WERI-Rb-1 (cell line): Measurements from ENCODE around the gene MIR17HG.
A peak's percentile ranks its signal among the peaks of the same experiment; 100 is the strongest.

Source experiments
- DNase-seq: peaks from one replicate; pipeline ENCODE4 v3.0.0-alpha.2; 2020
- H3K27ac ChIP-seq: fragments of 250-450 bp; sonication (Bioruptor Pico); 2 replicates; pipeline ENCODE4 v1.5.1; 2020; ENCODE audit warnings: mild to moderate bottlenecking, moderate library complexity
- H3K27me3 ChIP-seq: fragments of 250-450 bp; sonication (Bioruptor Pico); 2 replicates; pipeline ENCODE4 v1.5.1; 2021; ENCODE audit warnings: mild to moderate bottlenecking, low read depth, moderate library complexity; ENCODE audit not compliant: insufficient read depth, severe bottlenecking
- H3K36me3 ChIP-seq: fragments of 250-450 bp; sonication (Bioruptor Pico); 2 replicates; pipeline ENCODE4 v1.5.1; 2020; ENCODE audit warnings: mild to moderate bottlenecking, moderate library complexity
- H3K4me3 ChIP-seq: 2 replicates; pipeline ENCODE4 v1.5.1; 2011; ENCODE audit warnings: low read depth, mild to moderate bottlenecking, control low read depth, low read length
- H3K9me3 ChIP-seq: fragments of 250-450 bp; sonication (Bioruptor Pico); 2 replicates; pipeline ENCODE4 v1.5.1; 2021; ENCODE audit warnings: mild to moderate bottlenecking, moderate library complexity; ENCODE audit not compliant: severe bottlenecking
- TF ChIP-seq, protein P1 (sequence below): IDR thresholded peaks from 2 replicates; pipeline ENCODE4 v1.5.1; 2011; ENCODE audit warnings: low read depth, mild to moderate bottlenecking, control low read depth, inconsistent platforms, low read length

The MIR17HG gene

DNA sequence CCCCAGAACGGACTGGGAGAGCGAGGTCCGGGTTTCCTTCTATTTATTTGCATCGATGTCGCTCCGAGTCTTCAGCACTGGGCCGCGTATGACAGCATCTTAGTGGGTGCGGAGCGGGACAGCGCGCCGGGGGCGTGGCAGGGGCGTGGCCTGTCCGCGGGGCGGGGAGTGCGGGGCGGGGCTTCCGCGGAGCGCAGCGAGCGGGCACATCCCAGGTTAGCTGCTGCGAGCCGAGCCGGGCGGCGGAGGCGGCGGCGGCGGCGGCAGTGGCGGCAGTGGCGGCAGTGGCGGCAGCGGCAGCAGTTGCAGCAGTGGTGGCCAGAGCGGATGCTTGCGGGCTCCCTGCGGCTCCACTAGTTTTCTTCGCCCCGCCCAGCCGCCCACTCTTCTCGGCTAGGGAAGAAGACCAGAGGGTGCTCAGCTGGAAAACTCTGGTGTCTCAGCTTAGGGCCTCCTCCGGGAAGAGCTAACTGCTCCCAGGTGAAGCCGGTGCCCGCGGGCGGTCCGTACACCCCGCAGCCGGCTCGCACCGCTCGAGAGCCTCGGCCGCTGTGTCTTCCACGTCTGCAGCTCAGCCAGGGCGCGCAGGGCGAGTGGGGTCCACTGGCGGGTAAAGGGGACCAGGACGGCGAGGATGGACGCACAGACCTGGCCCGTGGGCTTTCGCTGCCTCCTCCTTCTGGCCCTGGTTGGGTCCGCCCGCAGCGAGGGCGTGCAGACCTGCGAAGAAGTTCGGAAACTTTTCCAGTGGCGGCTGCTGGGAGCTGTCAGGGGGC, 51.1 kb downstream of the MIR17HG start, which contains the start of gene GPC5:
Gene GPC5, plus strand, starts transcription at position 209 of the 776 bp plus-strand sequence.
- peak within 1 kb of the TSS; percentile 46 for H3K4me3 ChIP-seq
- DNase-seq, result peak; percentile 92
- H3K36me3 ChIP-seq, result no peaks in the 10 kb centered on the region
- no peaks in the 10 kb centered on the region for H3K9me3 ChIP-seq
- no peak within 1 kb of the TSS for H3K27ac ChIP-seq
- H3K27me3 ChIP-seq, result no peaks in the 10 kb centered on the region
- TF ChIP-seq, protein P1, sequence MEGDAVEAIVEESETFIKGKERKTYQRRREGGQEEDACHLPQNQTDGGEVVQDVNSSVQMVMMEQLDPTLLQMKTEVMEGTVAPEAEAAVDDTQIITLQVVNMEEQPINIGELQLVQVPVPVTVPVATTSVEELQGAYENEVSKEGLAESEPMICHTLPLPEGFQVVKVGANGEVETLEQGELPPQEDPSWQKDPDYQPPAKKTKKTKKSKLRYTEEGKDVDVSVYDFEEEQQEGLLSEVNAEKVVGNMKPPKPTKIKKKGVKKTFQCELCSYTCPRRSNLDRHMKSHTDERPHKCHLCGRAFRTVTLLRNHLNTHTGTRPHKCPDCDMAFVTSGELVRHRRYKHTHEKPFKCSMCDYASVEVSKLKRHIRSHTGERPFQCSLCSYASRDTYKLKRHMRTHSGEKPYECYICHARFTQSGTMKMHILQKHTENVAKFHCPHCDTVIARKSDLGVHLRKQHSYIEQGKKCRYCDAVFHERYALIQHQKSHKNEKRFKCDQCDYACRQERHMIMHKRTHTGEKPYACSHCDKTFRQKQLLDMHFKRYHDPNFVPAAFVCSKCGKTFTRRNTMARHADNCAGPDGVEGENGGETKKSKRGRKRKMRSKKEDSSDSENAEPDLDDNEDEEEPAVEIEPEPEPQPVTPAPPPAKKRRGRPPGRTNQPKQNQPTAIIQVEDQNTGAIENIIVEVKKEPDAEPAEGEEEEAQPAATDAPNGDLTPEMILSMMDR, result no peak

DNA sequence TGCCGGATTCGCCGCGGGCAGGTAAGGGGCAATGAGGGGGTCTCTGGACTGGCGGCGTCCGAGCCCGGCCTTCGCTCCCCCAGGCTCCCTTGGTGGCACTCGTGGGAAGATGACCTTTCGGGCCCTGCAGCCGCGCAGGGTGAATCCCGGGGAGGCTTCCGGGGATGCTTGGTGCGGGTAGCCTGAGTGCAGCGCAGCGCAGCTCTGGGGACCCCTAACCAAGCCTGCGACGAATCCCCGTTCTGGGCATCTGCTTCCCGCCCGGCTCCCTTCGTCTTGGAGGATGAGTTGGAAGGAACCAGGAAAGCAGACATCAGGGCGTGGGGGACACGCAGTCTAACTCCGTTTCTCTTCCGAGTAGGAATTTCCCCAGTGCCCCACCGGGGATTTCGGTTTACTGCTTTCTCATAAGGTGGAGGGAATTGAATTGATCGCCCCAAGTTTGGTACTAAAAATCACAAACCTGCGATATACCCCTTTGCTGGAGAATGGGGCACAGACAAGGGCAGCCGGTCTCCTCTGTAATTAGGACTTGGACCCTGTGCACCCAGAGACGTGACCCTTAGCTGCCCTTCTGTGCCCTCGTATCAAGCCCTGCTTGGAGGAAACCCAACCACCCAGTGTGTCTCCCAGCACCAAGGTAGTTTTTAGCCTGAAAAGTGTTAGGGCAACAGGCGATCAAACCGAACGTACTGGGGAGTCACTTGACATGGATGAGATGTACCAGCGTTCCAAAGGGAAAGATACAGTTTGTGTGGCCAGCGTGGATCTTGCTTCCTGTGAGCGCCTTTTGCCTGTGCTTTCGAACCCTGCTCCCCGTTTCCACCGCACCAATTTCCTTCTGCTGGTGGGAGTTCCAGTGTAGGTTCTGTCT, 51.9 kb downstream of the MIR17HG start:
- H3K27ac ChIP-seq, result no peak overlapping the region
- peak overlapping the region; percentile 46; the same call in 1 of the 2 replicates for H3K4me3 ChIP-seq
- H3K36me3 ChIP-seq, result no peaks in the 10 kb centered on the region
- no peak for DNase-seq
- H3K9me3 ChIP-seq, result no peaks in the 10 kb centered on the region
- H3K27me3 ChIP-seq, result no peaks in the 10 kb centered on the region
- TF ChIP-seq, protein P1, result no peak

DNA sequence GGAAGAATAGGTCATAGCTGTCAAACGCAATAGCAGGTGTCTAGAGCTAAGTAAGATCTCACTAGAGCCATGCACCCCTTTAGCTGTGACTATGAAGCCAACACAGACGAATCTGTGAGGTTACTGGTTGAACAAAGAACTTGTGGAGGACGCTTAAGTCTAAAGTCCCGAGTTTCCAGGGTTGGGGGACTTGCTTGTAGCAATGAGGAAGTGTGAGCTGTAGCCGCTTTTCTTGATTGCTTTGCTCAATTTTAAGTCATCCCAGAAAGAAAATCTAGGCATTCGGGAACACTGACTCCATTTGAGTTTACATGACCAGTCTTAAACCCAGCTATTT, 52.5 kb downstream of the MIR17HG start:
- DNase-seq, result no peak
- TF ChIP-seq, protein P1, result no peak
- H3K4me3 ChIP-seq, result no peak overlapping the region
- no peaks in the 10 kb centered on the region for H3K36me3 ChIP-seq
- no peaks in the 10 kb centered on the region for H3K9me3 ChIP-seq
- H3K27ac ChIP-seq, result no peak overlapping the region
- H3K27me3 ChIP-seq, result no peaks in the 10 kb centered on the region

DNA sequence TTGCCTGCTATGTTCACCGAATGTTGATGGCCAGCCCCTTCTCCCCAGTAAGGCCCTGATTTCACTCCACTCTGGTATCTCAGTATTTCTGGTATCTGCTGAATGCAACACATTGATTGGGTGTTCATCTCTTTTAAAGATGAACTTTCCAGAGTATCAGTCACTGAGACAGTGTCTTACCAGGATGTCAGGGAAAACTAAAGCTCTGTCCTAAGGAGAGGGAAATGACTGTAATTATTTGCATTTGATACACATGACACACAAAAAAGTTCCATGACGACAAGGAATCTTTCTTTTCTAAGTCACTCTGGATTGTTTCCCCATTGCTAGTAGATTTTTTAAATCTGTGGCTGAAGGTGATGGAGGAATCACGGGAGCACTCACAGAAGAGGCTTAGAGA, 53.2 kb downstream of the MIR17HG start:
- H3K27ac ChIP-seq, result no peak overlapping the region
- no peak overlapping the region for H3K4me3 ChIP-seq
- DNase-seq, result no peak
- H3K9me3 ChIP-seq, result no peaks in the 10 kb centered on the region
- H3K27me3 ChIP-seq, result no peaks in the 10 kb centered on the region
- no peaks in the 10 kb centered on the region for H3K36me3 ChIP-seq
- TF ChIP-seq, protein P1, result no peak

DNA sequence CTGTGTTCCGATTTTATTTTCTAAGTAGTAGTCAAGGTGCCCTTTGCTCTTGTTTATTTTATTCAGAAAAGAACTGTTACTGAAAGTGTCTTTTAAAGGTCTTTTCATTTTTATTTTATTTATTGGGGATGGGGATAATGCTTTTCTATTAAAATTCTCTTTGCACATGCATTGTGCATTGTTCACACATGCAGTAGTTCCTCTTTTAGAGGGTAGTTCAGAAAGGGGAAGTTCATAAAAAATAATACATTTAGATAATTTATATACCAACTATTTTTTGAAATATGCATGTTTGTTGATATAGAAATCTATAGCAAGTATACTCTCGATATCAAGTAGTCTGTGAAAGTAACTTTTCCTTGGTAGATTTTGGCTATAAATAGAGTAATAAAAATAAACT, 54.4 kb downstream of the MIR17HG start:
- TF ChIP-seq, protein P1, result no peak

More for the DNA sequence above, 54.4 kb downstream of the MIR17HG start:
- Histone ChIP-seq H3K27ac (no peak overlapping the region), H3K27me3 (no peaks in the 10 kb centered on the region), H3K4me3 (no peak overlapping the region), H3K36me3 (no peaks in the 10 kb centered on the region), H3K9me3 (no peaks in the 10 kb centered on the region)
- DNase-seq, result no peak
